HG03139 (cell line): ENCODE measurements around the gene ARHGDIB.

ENCODE experiments used
- ATAC-seq: cut with Tn5 transposase; IDR thresholded peaks from one replicate; pipeline ENCODE4 v1.9.1; 2021; ENCODE audit not compliant: unreplicated experiment

The ARHGDIB gene

GRCh38 chr12:14956905-14957304 is 4.5 kb downstream of the ARHGDIB start:
- ATAC-seq, result no peak

- peak; percentile 35 for ATAC-seq
Observed at GRCh38 chr12:14956024-14956891, 5.1 kb downstream of the ARHGDIB start.

- ATAC-seq, result no peak
Observed at GRCh38 chr12:14954269-14954668, 7.1 kb downstream of the ARHGDIB start.

- no peak for ATAC-seq
Observed at GRCh38 chr12:14953752-14954151, 7.6 kb downstream of the ARHGDIB start.

- peak; percentile 51 for ATAC-seq
Observed at GRCh38 chr12:14952299-14952921, 9.0 kb downstream of the ARHGDIB start.

- ATAC-seq, result no peak
Observed at GRCh38 chr12:14951851-14952250, 9.6 kb downstream of the ARHGDIB start.

- no peak for ATAC-seq
Observed at GRCh38 chr12:14950982-14951746, 10.2 kb downstream of the ARHGDIB start.

- no peak for ATAC-seq
Observed at GRCh38 chr12:14950421-14950820, 11.0 kb downstream of the ARHGDIB start.

- ATAC-seq, result no peak
Observed at GRCh38 chr12:14949631-14950030, 11.8 kb downstream of the ARHGDIB start.

GRCh38 chr12:14948672-14949071 is 12.7 kb downstream of the ARHGDIB start:
- peak; percentile 95 for ATAC-seq

- ATAC-seq, result no peak
Observed at GRCh38 chr12:14946861-14947260, 14.5 kb downstream of the ARHGDIB start.

- no peak for ATAC-seq
Observed at GRCh38 chr12:14946162-14946561, 15.2 kb downstream of the ARHGDIB start.

- ATAC-seq, result no peak
Observed at GRCh38 chr12:14942196-14942931, 19.0 kb downstream of the ARHGDIB start.

GRCh38 chr12:14941369-14941768 is 20.0 kb downstream of the ARHGDIB start:
- no peak for ATAC-seq

- ATAC-seq, result no peak
Observed at GRCh38 chr12:14938301-14938700, 23.1 kb downstream of the ARHGDIB start, which contains the start of gene ERP27. ERP27 (minus strand) TSS chr12:14938537; CDS start chr12:14938508, 29 bp downstream.

GRCh38 chr12:14937689-14938088 is 23.7 kb downstream of the ARHGDIB start:
- ATAC-seq, result no peak

GRCh38 chr12:14937014-14937413 is 24.4 kb downstream of the ARHGDIB start:
- no peak for ATAC-seq

GRCh38 chr12:14936224-14936861 is 25.1 kb downstream of the ARHGDIB start:
- no peak for ATAC-seq

GRCh38 chr12:14935031-14935430 is 26.4 kb downstream of the ARHGDIB start:
- ATAC-seq, result no peak

GRCh38 chr12:14934511-14934910 is 26.9 kb downstream of the ARHGDIB start:
- no peak for ATAC-seq
